Measurements from ENCODE around the gene KLHL29. TPM values are rescaled to one million over a fixed set of nuclear protein-coding genes. Genes with fewer than 3 reads are reported as not detected.

Gene KLHL29
- polyA plus RNA-seq, 1 donor from 2014 or later = 42.4 TPM

- H3K27me3 ChIP-seq (ENCODE audit: insufficient read depth, low read depth, low read length) = no peaks in the 10 kb centered on the region
- no peak overlapping the region for H2AFZ ChIP-seq (ENCODE audit: low read depth, low read length)
- H3K9ac ChIP-seq (ENCODE audit: low read length) = no peak overlapping the region
- H3K4me3 ChIP-seq (ENCODE audit: low read length) = no peak overlapping the region
- no peaks in the 10 kb centered on the region for H3K9me2 ChIP-seq (ENCODE audit: insufficient read depth, low read length)
- H3K79me2 ChIP-seq (replicated peaks; ENCODE audit: insufficient read depth, low read length) = peaks cover under 1% of the 10 kb centered on the region
- no peaks in the 10 kb centered on the region for H3K9me3 ChIP-seq (ENCODE audit: low read length)
- H3F3A ChIP-seq (ENCODE audit: insufficient read depth, low read length, poor library complexity, severe bottlenecking) = no peaks in the 10 kb centered on the region
- H4K20me1 ChIP-seq (ENCODE audit: insufficient read depth) = no peaks in the 10 kb centered on the region
- H3K27ac ChIP-seq (ENCODE audit: low read length) = no peak overlapping the region
- H3K36me3 ChIP-seq (ENCODE audit: insufficient read depth, low read length) = no peaks in the 10 kb centered on the region
- TF ChIP-seq MXI1 (conservative IDR thresholded peaks at IDR 0.05; ENCODE audit: poor library complexity, severe bottlenecking) = no peak
- TF ChIP-seq EP300 (conservative IDR thresholded peaks at IDR 0.05; ENCODE audit: poor library complexity, severe bottlenecking) = no peak
- no peak for TF ChIP-seq POLR2AphosphoS5 (IDR thresholded peaks at IDR 0.05)
- TF ChIP-seq SMC3 (conservative IDR thresholded peaks at IDR 0.05; ENCODE audit: poor library complexity) = no peak
- no peak for TF ChIP-seq EZH2 (IDR thresholded peaks at IDR 0.05; ENCODE audit: borderline replicate concordance, insufficient read depth, low read length, poor library complexity, severe bottlenecking)
- no peak for TF ChIP-seq RAD21 (conservative IDR thresholded peaks at IDR 0.05)
- no peak for TF ChIP-seq TAF1 (IDR thresholded peaks at IDR 0.05; ENCODE audit: low read depth)
- no peak for TF ChIP-seq REST (IDR thresholded peaks at IDR 0.05; ENCODE audit: borderline replicate concordance)
- TF ChIP-seq CTCF (IDR thresholded peaks at IDR 0.05; ENCODE audit: poor library complexity, severe bottlenecking) = no peak
- H3K4me2 ChIP-seq (ENCODE audit: low read length) = no peak overlapping the region
Measured at GRCh38 chr2:23476786-23477185, 91.8 kb downstream of the KLHL29 start.

- no peak overlapping the region for H3K27ac ChIP-seq (ENCODE audit: low read length)
- H3K4me3 ChIP-seq (ENCODE audit: low read length) = no peak overlapping the region
- no peak overlapping the region for H3K9ac ChIP-seq (ENCODE audit: low read length)
- H3K9me2 ChIP-seq (ENCODE audit: insufficient read depth, low read length) = no peaks in the 10 kb centered on the region
- no peaks in the 10 kb centered on the region for H4K20me1 ChIP-seq (ENCODE audit: insufficient read depth)
- no peaks in the 10 kb centered on the region for H3K27me3 ChIP-seq (ENCODE audit: insufficient read depth, low read depth, low read length)
- no peak overlapping the region for H3K4me2 ChIP-seq (ENCODE audit: low read length)
- H2AFZ ChIP-seq (ENCODE audit: low read depth, low read length) = no peak overlapping the region
- TF ChIP-seq SMC3 (conservative IDR thresholded peaks at IDR 0.05; ENCODE audit: poor library complexity) (no peak), RAD21 (conservative IDR thresholded peaks at IDR 0.05) (no peak), TAF1 (IDR thresholded peaks at IDR 0.05; ENCODE audit: low read depth) (no peak), EZH2 (IDR thresholded peaks at IDR 0.05; ENCODE audit: borderline replicate concordance, insufficient read depth, low read length, poor library complexity, severe bottlenecking) (no peak), POLR2AphosphoS5 (IDR thresholded peaks at IDR 0.05) (no peak)
- no peaks in the 10 kb centered on the region for H3F3A ChIP-seq (ENCODE audit: insufficient read depth, low read length, poor library complexity, severe bottlenecking)
- no peaks in the 10 kb centered on the region for H3K36me3 ChIP-seq (ENCODE audit: insufficient read depth, low read length)
- no peaks in the 10 kb centered on the region for H3K79me2 ChIP-seq (replicated peaks; ENCODE audit: insufficient read depth, low read length)
- H3K9me3 ChIP-seq (ENCODE audit: low read length) = no peaks in the 10 kb centered on the region
Measured at GRCh38 chr2:23477392-23477791, 92.4 kb downstream of the KLHL29 start.
